Adrenal gland (tissue), 12 donors: ENCODE measurements around the gene KIAA1328. TPM values are rescaled to one million over a fixed set of nuclear protein-coding genes. Genes with fewer than 3 reads are reported as not detected.
A peak's percentile ranks its signal among the peaks of the same experiment; 100 is the strongest.

Experiments used
- DNase-seq, 7 donors: peaks; one replicate each; pipeline ENCODE4 v3.0.0-alpha.2; 2019 to 2020
- H3K27ac ChIP-seq, 5 donors: fragments of 200-600 bp; sonication (generic) in 4 of 5; 1 replicate in 3 of 5; 2 replicates in 2 of 5; pipeline versions ENCODE4 v1.5.1 to v1.8.0; 2016 to 2020; ENCODE audit warnings: mild to moderate bottlenecking in 1 of 5
- H3K27me3 ChIP-seq: fragments of 200-600 bp; 2 replicates; pipeline ENCODE4 v1.8.0; 2021
- H3K36me3 ChIP-seq, 2 donors: fragments of 200-600 bp; replicated peaks in 1 of 2; 1 replicate in 1 of 2; 2 replicates in 1 of 2; pipeline versions ENCODE4 v1.5.1 to v1.8.0; 2018 to 2022
- H3K4me1 ChIP-seq, 2 donors: fragments of 200-600 bp; replicated peaks in 1 of 2; 1 replicate in 1 of 2; 2 replicates in 1 of 2; pipeline versions ENCODE4 v1.5.1 to v1.8.0; 2018 to 2021
- H3K4me3 ChIP-seq, 4 donors: fragments of 200-600 bp; sonication (generic) in 3 of 4; one replicate each; pipeline ENCODE4 v1.5.1; 2016 to 2018
- H3K9me3 ChIP-seq, 3 donors: fragments of 200-600 bp; sonication (generic) in 1 of 3; replicated peaks in 1 of 3; 1 replicate in 2 of 3; 2 replicates in 1 of 3; pipeline versions ENCODE4 v1.5.1 to v1.8.0; 2016 to 2021
- CTCF ChIP-seq, 6 experiments: fragments of 450-650 bp in 4 of 6; fragments of 200-600 bp in 2 of 6; sonication (generic) in 1 of 6; IDR thresholded peaks; 1 replicate in 5 of 6; 2 replicates in 1 of 6; pipeline versions ENCODE4 v1.5.1 to v1.8.0; 2016 to 2021; ENCODE audit warnings: antibody characterized with exemption in 6 of 6, mild to moderate bottlenecking in 2 of 6, moderate library complexity in 1 of 6
- POLR2A ChIP-seq, 2 donors: fragments of 450-650 bp; IDR thresholded peaks; one replicate each; pipeline ENCODE4 v1.6.1; 2017; ENCODE audit warnings: antibody characterized with exemption in 2 of 2, mild to moderate bottlenecking in 2 of 2, moderate library complexity in 1 of 2
- WGBS, 4 donors: extraction: QIAGEN DNeasy Blood & Tissue Kit in 2 of 4; methylation state at CpG; one replicate each; pipeline versions ENCODE4 v1.1.5 to v1.1.7; 2013 to 2017; 5-methylcytosine and 5-hydroxymethylcytosine counted together
- intact Hi-C, 2 donors: fragments of 100-400 bp; cut with DNase I; formaldehyde crosslinking; loops; one replicate each; pipeline versions ENCODE4 v1.14.1 to v1.15.0; 2022 to 2023
- polyA plus RNA-seq, 3 donors: library from polyadenylated mRNA; stranded (reverse); fragments of 200-250 nt in 2 of 3; fragments of 350-450 nt in 1 of 3; fragmentation: Illumina TruSeq in 1 of 3; extraction: RNeasy Lipid Tissue Mini Kit (QIAGEN cat#74804) in 1 of 3; gene quantifications; one replicate each; pipeline ENCODE4 v1.2.3, GENCODE V29; 2013 to 2014
- total RNA-seq, 9 donors: library from RNA; depleted of rRNA in 4 of 9; stranded (reverse); fragments of >200 nt in 4 of 9; fragments of 120-200 nt in 1 of 9; fragmentation: NEBNext Ultra II Directional in 1 of 9; extraction: Animal tissue kit (Norgen Biotek cat#: 25700) in 1 of 9; gene quantifications; one replicate each; pipeline versions ENCODE4 v1.1.0 to v1.2.4, GENCODE V29; 2013 to 2023
- donor health status: healthy with polysubstance abuse.
- donor health status: Bipolar disorder and iron deficiency.
- donor health status: DM: yes; HTN: yes; CAD: no.
- donor health status: DM: no; HTN: no; CAD: no.
- donor health status: DM: no; HTN: no; CAD: no.
- donor health status: DM: yes; HTN: yes; CAD: no.

The KIAA1328 gene
- total and polyA plus RNA-seq, 12 donors, result 2.5 to 20.5 (median 7.2) TPM

- no peak overlapping the region for H3K27ac ChIP-seq
- H3K27me3 ChIP-seq, result no peaks in the 10 kb centered on the region
- 47 to 64% (median 58%) methylated on average over 1 of the region's 1 CpG for WGBS, 4 donors
- no peak overlapping the region for H3K4me3 ChIP-seq
- no peaks in the 10 kb centered on the region for H3K4me1 ChIP-seq
- DNase-seq, result peak in 3 of 7 donors; percentile 11 to 29 (median 14)
- peaks cover 0 to 4% (median 0%) of the 10 kb centered on the region in 3 donors for H3K9me3 ChIP-seq
- TF ChIP-seq POLR2A (IDR thresholded peaks at IDR 0.05) (no peak), CTCF (IDR thresholded peaks at IDR 0.05) (no peak)
- intact Hi-C loops, result no loop called here
- H3K36me3 ChIP-seq, result no peaks in the 10 kb centered on the region
Measured at GRCh38 chr18:36934884-36935283, 106.0 kb downstream of the KIAA1328 start.

- peaks cover 0 to 4% (median 0%) of the 10 kb centered on the region in 3 donors for H3K9me3 ChIP-seq
- TF ChIP-seq POLR2A (IDR thresholded peaks at IDR 0.05), result no peak
- peak in 5 of 6 experiments; percentile 10 to 36 (median 22) for TF ChIP-seq CTCF (IDR thresholded peaks at IDR 0.05)
- H3K36me3 ChIP-seq, result no peaks in the 10 kb centered on the region
- intact Hi-C loops, result no loop called here
- no peak overlapping the region for H3K27ac ChIP-seq
- no peaks in the 10 kb centered on the region for H3K27me3 ChIP-seq
- H3K4me3 ChIP-seq, result no peak overlapping the region
- 66 to 81% (median 69%) methylated on average over 6 of the region's 6 CpGs for WGBS, 4 donors
- no peaks in the 10 kb centered on the region for H3K4me1 ChIP-seq
- DNase-seq, result no peak
Measured at GRCh38 chr18:36942264-36942663, 113.3 kb downstream of the KIAA1328 start.

- 92 to 95% (median 92%) methylated on average over 6 of the region's 6 CpGs for WGBS, 4 donors
- H3K36me3 ChIP-seq, result no peaks in the 10 kb centered on the region
- H3K27me3 ChIP-seq, result no peaks in the 10 kb centered on the region
- no peaks in the 10 kb centered on the region for H3K9me3 ChIP-seq
- intact Hi-C loops, result no loop called here
- H3K4me1 ChIP-seq, result no peaks in the 10 kb centered on the region
- no peak for DNase-seq
- TF ChIP-seq CTCF (IDR thresholded peaks at IDR 0.05), result no peak
- TF ChIP-seq POLR2A (IDR thresholded peaks at IDR 0.05), result no peak
- no peak overlapping the region for H3K4me3 ChIP-seq
- no peak overlapping the region for H3K27ac ChIP-seq
Measured at GRCh38 chr18:36947820-36948348, 119.0 kb downstream of the KIAA1328 start.

GRCh38 chr18:36950282-36950681, 121.4 kb downstream of the KIAA1328 start:
- H3K4me3 ChIP-seq, result no peak overlapping the region
- no peaks in the 10 kb centered on the region for H3K9me3 ChIP-seq
- H3K27me3 ChIP-seq, result no peaks in the 10 kb centered on the region
- intact Hi-C loops, result no loop called here
- TF ChIP-seq POLR2A (IDR thresholded peaks at IDR 0.05), result no peak
- TF ChIP-seq CTCF (IDR thresholded peaks at IDR 0.05), result no peak
- H3K27ac ChIP-seq, result no peak overlapping the region
- DNase-seq, result no peak
- 56 to 62% (median 57%) methylated on average over 4 of the region's 4 CpGs for WGBS, 4 donors
- H3K4me1 ChIP-seq, result no peaks in the 10 kb centered on the region
- no peaks in the 10 kb centered on the region for H3K36me3 ChIP-seq
